Hepatocyte (in vitro differentiated cells): Measurements from ENCODE around the gene MORN5. TPM values are rescaled to one million over a fixed set of nuclear protein-coding genes. Genes with fewer than 3 reads are reported as not detected.

Experiments used
- DNase-seq: peaks from one replicate; pipeline ENCODE4 v3.0.0-alpha.2; 2016; ENCODE audit warnings: low spot score
- H2AFZ ChIP-seq: fragments of 200-600 bp; sonication (generic); 2 replicates; pipeline ENCODE4 v1.6.0; 2016; ENCODE audit warnings: antibody characterized with exemption, mild to moderate bottlenecking
- H3K27ac ChIP-seq: fragments of 200-600 bp; sonication (generic); 2 replicates; pipeline ENCODE4 v1.5.1; 2016; ENCODE audit warnings: mild to moderate bottlenecking
- H3K27me3 ChIP-seq: fragments of 200-600 bp; sonication (generic); 2 replicates; pipeline ENCODE4 v1.6.1; 2016
- H3K36me3 ChIP-seq: fragments of 200-600 bp; sonication (generic); replicated peaks from 2 replicates; pipeline ENCODE4 v1.5.1; 2016; ENCODE audit warnings: low read depth; ENCODE audit not compliant: insufficient read depth
- H3K4me1 ChIP-seq: fragments of 200-600 bp; sonication (generic); 2 replicates; pipeline ENCODE4 v1.5.1; 2016; ENCODE audit warnings: mild to moderate bottlenecking, moderate library complexity; ENCODE audit not compliant: insufficient read depth
- H3K4me2 ChIP-seq: fragments of 200-600 bp; sonication (generic); 2 replicates; pipeline ENCODE4 v1.6.0; 2016
- H3K4me3 ChIP-seq: fragments of 200-600 bp; sonication (generic); 2 replicates; pipeline ENCODE4 v1.5.1; 2016; ENCODE audit warnings: mild to moderate bottlenecking
- H3K79me2 ChIP-seq: fragments of 200-600 bp; sonication (generic); 2 replicates; pipeline ENCODE4 v1.6.0; 2017; ENCODE audit warnings: mild to moderate bottlenecking
- H3K9me2 ChIP-seq: fragments of 200-600 bp; sonication (generic); replicated peaks from 2 replicates; pipeline ENCODE4 v1.6.0; 2017; ENCODE audit warnings: mild to moderate bottlenecking; ENCODE audit not compliant: insufficient read depth
- H3K9me3 ChIP-seq: fragments of 200-600 bp; sonication (generic); 2 replicates; pipeline ENCODE4 v1.5.1; 2016; ENCODE audit warnings: low read depth, mild to moderate bottlenecking
- H4K20me1 ChIP-seq: fragments of 200-600 bp; sonication (generic); 2 replicates; pipeline ENCODE4 v1.6.0; 2016; ENCODE audit warnings: mild to moderate bottlenecking; ENCODE audit not compliant: insufficient read depth, poor library complexity, severe bottlenecking
- EZH2 ChIP-seq: fragments of 200-600 bp; sonication (generic); IDR thresholded peaks from 2 replicates; pipeline ENCODE4 v1.6.1; 2016; ENCODE audit warnings: antibody characterized with exemption, mild to moderate bottlenecking, borderline replicate concordance
- EZH2phosphoT487 ChIP-seq: fragments of 200-600 bp; sonication (generic); IDR thresholded peaks from one replicate; pipeline ENCODE4 v1.6.1; 2018; ENCODE audit warnings: antibody characterized with exemption, mild to moderate bottlenecking, low read depth, moderate library complexity; ENCODE audit not compliant: unreplicated experiment, severe bottlenecking
- WGBS: methylation state at CpG from one replicate; pipeline ENCODE4 v1.1.6; 2016; ENCODE audit warnings: low lambda C conversion rate; ENCODE audit errors: missing lambda C conversion rate; 5-methylcytosine and 5-hydroxymethylcytosine counted together
- polyA plus RNA-seq: library from polyadenylated mRNA; unstranded; fragments of >200 nt; fragmentation: Nextera tagmentation; extraction: Ambion mirVana; gene quantifications from 2 replicates; pipeline ENCODE4 v1.2.1, GENCODE V29; 2016
- total RNA-seq: library from RNA; depleted of rRNA; stranded (reverse); fragments of >200 nt; gene quantifications from 2 replicates; pipeline ENCODE4 v1.2.3, GENCODE V29; 2014
- TF ChIP-seq, protein P1 (sequence below): fragments of 200-600 bp; sonication (generic); IDR thresholded peaks from 2 replicates; pipeline ENCODE4 v1.5.1; 2016; ENCODE audit warnings: antibody characterized with exemption, mild to moderate bottlenecking; ENCODE audit not compliant: poor library complexity

MORN5 gene
- total and polyA plus RNA-seq, 2 experiments from 2014 or later: 0.95 TPM; not detected in 1

DNA sequence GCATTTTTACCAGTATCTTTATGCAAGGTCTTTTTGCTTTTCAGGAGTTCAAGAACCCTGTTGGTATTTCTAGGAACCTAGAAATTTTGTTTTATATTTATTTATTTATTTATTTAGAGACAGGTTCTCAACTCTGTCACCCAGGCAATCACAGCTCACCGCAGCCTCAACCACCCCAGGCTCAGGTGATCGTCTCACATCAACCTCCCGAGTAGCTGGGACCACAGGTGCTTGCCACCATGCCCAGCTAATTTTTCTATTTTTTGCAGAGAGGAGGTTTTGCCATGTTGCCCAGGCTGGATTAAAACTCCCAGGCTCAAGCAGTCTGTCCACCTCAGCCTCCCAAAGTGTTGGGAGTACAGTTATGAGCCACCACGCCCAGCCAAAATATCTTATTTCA lies 36.2 kb downstream of the MORN5 start:
- 89% methylated on average over 4 of the region's 4 CpGs for WGBS
- no peaks in the 10 kb centered on the region for H3K36me3 ChIP-seq
- TF ChIP-seq EZH2phosphoT487 (no peak), EZH2 (no peak)
- TF ChIP-seq, protein P1, sequence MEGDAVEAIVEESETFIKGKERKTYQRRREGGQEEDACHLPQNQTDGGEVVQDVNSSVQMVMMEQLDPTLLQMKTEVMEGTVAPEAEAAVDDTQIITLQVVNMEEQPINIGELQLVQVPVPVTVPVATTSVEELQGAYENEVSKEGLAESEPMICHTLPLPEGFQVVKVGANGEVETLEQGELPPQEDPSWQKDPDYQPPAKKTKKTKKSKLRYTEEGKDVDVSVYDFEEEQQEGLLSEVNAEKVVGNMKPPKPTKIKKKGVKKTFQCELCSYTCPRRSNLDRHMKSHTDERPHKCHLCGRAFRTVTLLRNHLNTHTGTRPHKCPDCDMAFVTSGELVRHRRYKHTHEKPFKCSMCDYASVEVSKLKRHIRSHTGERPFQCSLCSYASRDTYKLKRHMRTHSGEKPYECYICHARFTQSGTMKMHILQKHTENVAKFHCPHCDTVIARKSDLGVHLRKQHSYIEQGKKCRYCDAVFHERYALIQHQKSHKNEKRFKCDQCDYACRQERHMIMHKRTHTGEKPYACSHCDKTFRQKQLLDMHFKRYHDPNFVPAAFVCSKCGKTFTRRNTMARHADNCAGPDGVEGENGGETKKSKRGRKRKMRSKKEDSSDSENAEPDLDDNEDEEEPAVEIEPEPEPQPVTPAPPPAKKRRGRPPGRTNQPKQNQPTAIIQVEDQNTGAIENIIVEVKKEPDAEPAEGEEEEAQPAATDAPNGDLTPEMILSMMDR: no peak
- DNase-seq: no peak
- no peak overlapping the region for H3K27ac ChIP-seq
- no peaks in the 10 kb centered on the region for H3K4me1 ChIP-seq
- no peaks in the 10 kb centered on the region for H3K9me3 ChIP-seq
- H2AFZ ChIP-seq: no peak overlapping the region
- H4K20me1 ChIP-seq: no peaks in the 10 kb centered on the region
- H3K79me2 ChIP-seq: no peaks in the 10 kb centered on the region
- H3K4me2 ChIP-seq: no peak overlapping the region
- H3K4me3 ChIP-seq: no peak overlapping the region
- H3K27me3 ChIP-seq: no peaks in the 10 kb centered on the region
- H3K9me2 ChIP-seq: no peaks in the 10 kb centered on the region

- no peak for DNase-seq
- WGBS: 51% methylated on average over 7 of the region's 7 CpGs
- no peaks in the 10 kb centered on the region for H3K36me3 ChIP-seq
These were observed 37.7 kb downstream of the MORN5 start for GRCh38 chr9:122197426-122197825.

GRCh38 chr9:122197882-122198281 lies 38.2 kb downstream of the MORN5 start:
- Histone ChIP-seq H3K27ac (no peak overlapping the region), H3K79me2 (no peaks in the 10 kb centered on the region), H3K4me2 (no peak overlapping the region), H3K9me2 (no peaks in the 10 kb centered on the region), H3K4me3 (no peak overlapping the region), H3K9me3 (no peaks in the 10 kb centered on the region), H3K27me3 (no peaks in the 10 kb centered on the region), H4K20me1 (no peaks in the 10 kb centered on the region), H2AFZ (no peak overlapping the region), H3K4me1 (no peaks in the 10 kb centered on the region), H3K36me3 (no peaks in the 10 kb centered on the region)
- TF ChIP-seq EZH2 (no peak), EZH2phosphoT487 (no peak)
- TF ChIP-seq, protein P1: no peak
- DNase-seq: no peak
- 71% methylated on average over 4 of the region's 4 CpGs for WGBS

More at GRCh38 chr9:122197426-122197825, 37.7 kb downstream of the MORN5 start:
- H3K27ac ChIP-seq: no peak overlapping the region
- H3K79me2 ChIP-seq: no peaks in the 10 kb centered on the region
- TF ChIP-seq, protein P1: no peak
- TF ChIP-seq EZH2phosphoT487 (no peak), EZH2 (no peak)
- H3K4me2 ChIP-seq: no peak overlapping the region
- H3K9me3 ChIP-seq: no peaks in the 10 kb centered on the region
- H3K4me3 ChIP-seq: no peak overlapping the region
- no peaks in the 10 kb centered on the region for H4K20me1 ChIP-seq
- H3K4me1 ChIP-seq: no peaks in the 10 kb centered on the region
- no peaks in the 10 kb centered on the region for H3K27me3 ChIP-seq
- no peak overlapping the region for H2AFZ ChIP-seq
- H3K9me2 ChIP-seq: no peaks in the 10 kb centered on the region
